ENCODE measurements around the gene NMNAT3. TPM values are rescaled to one million over a fixed set of nuclear protein-coding genes. Genes with fewer than 3 reads are reported as not detected.

NMNAT3 gene
- total and polyA plus RNA-seq, 2 experiments from 2014 or later, result 8.3 to 9.2 TPM

DNA sequence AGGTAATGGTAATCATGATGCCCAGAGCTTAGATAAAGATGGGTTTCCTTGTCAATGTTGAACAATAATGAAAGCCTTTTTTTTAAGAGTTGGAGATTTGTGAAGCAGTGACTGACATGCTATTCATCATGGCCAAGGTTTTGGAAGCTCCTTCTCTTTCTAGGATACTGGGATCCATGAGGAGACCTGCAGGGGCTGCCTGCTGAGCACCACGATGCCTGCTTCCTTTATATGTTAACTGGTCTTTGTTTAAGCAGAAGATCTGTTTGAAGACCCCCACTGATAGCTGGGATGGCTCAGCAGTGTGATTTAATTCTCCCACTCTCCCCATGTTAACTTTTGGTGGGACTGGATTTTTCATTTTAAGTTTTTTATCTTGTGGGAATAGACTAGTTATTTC is 154.1 kb downstream of the NMNAT3 start:
- peaks cover 35% of the 10 kb centered on the region for H3K4me1 Mint-ChIP-seq
- H3K27me3 ChIP-seq (ENCODE audit: insufficient read depth), result 0 out of 2 replicates have a peak, but pooled peaks cover 4% of the 10 kb centered on the region
- TF ChIP-seq JUNB (IDR thresholded peaks at IDR 0.05; ENCODE audit: unreplicated experiment) (no peak), EZH2 (IDR thresholded peaks at IDR 0.05; ENCODE audit: low read depth, unreplicated experiment) (no peak), POLR2AphosphoS5 (IDR thresholded peaks at IDR 0.05; ENCODE audit: low read depth) (no peak), NANOG (IDR thresholded peaks at IDR 0.05; ENCODE audit: borderline replicate concordance) (no peak), CREB1 (CRISPR knock-in tag; IDR thresholded peaks at IDR 0.05; ENCODE audit: low read depth) (no peak), STAT1 (IDR thresholded peaks at IDR 0.05; ENCODE audit: unreplicated experiment) (no peak)
- TF ChIP-seq, protein P1, sequence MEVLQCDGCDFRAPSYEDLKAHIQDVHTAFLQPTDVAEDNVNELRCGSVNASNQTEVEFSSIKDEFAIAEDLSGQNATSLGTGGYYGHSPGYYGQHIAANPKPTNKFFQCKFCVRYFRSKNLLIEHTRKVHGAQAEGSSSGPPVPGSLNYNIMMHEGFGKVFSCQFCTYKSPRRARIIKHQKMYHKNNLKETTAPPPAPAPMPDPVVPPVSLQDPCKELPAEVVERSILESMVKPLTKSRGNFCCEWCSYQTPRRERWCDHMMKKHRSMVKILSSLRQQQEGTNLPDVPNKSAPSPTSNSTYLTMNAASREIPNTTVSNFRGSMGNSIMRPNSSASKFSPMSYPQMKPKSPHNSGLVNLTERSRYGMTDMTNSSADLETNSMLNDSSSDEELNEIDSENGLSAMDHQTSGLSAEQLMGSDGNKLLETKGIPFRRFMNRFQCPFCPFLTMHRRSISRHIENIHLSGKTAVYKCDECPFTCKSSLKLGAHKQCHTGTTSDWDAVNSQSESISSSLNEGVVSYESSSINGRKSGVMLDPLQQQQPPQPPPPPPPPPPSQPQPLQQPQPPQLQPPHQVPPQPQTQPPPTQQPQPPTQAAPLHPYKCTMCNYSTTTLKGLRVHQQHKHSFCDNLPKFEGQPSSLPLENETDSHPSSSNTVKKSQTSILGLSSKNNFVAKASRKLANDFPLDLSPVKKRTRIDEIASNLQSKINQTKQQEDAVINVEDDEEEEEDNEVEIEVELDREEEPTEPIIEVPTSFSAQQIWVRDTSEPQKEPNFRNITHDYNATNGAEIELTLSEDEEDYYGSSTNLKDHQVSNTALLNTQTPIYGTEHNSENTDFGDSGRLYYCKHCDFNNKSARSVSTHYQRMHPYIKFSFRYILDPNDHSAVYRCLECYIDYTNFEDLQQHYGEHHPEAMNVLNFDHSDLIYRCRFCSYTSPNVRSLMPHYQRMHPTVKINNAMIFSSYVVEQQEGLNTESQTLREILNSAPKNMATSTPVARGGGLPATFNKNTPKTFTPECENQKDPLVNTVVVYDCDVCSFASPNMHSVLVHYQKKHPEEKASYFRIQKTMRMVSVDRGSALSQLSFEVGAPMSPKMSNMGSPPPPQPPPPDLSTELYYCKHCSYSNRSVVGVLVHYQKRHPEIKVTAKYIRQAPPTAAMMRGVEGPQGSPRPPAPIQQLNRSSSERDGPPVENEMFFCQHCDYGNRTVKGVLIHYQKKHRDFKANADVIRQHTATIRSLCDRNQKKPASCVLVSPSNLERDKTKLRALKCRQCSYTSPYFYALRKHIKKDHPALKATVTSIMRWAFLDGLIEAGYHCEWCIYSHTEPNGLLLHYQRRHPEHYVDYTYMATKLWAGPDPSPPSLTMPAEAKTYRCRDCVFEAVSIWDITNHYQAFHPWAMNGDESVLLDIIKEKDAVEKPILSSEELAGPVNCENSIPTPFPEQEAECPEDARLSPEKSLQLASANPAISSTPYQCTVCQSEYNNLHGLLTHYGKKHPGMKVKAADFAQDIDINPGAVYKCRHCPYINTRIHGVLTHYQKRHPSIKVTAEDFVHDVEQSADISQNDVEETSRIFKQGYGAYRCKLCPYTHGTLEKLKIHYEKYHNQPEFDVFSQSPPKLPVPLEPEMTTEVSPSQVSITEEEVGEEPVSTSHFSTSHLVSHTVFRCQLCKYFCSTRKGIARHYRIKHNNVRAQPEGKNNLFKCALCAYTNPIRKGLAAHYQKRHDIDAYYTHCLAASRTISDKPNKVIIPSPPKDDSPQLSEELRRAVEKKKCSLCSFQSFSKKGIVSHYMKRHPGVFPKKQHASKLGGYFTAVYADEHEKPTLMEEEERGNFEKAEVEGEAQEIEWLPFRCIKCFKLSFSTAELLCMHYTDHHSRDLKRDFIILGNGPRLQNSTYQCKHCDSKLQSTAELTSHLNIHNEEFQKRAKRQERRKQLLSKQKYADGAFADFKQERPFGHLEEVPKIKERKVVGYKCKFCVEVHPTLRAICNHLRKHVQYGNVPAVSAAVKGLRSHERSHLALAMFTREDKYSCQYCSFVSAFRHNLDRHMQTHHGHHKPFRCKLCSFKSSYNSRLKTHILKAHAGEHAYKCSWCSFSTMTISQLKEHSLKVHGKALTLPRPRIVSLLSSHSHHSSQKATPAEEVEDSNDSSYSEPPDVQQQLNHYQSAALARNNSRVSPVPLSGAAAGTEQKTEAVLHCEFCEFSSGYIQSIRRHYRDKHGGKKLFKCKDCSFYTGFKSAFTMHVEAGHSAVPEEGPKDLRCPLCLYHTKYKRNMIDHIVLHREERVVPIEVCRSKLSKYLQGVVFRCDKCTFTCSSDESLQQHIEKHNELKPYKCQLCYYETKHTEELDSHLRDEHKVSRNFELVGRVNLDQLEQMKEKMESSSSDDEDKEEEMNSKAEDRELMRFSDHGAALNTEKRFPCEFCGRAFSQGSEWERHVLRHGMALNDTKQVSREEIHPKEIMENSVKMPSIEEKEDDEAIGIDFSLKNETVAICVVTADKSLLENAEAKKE (CRISPR knock-in tag; IDR thresholded peaks at IDR 0.05), result peak; percentile 92
- 0 out of 2 replicates have a peak, but pooled peaks cover 3% of the 10 kb centered on the region for H3K9me2 ChIP-seq (ENCODE audit: insufficient read depth)
- peak; percentile 62 for ATAC-seq
- peaks cover 8% of the 10 kb centered on the region; the same call in 2 of the 3 replicates for H3K36me3 Mint-ChIP-seq (ENCODE audit: low read depth)
- H3K9me3 Mint-ChIP-seq, result no peaks in the 10 kb centered on the region
- no peaks in the 10 kb centered on the region for H3F3A ChIP-seq (replicated peaks; ENCODE audit: low read depth)
- peak overlapping the region; percentile 9; the same call in 1 of the 2 replicates for H3K4me3 ChIP-seq
- H3K79me2 ChIP-seq (replicated peaks; ENCODE audit: insufficient read depth), result no peaks in the 10 kb centered on the region
- no peaks in the 10 kb centered on the region for H3K36me3 ChIP-seq (ENCODE audit: insufficient read depth)
- no peak overlapping the region for H2AFZ ChIP-seq
- peaks cover 19% of the 10 kb centered on the region for H3K27me3 Mint-ChIP-seq (ENCODE audit: insufficient read depth, low read depth, poor library complexity)
- H3K4me2 ChIP-seq, result peak overlapping the region; percentile 74
- H4K20me1 ChIP-seq (replicated peaks; ENCODE audit: insufficient read depth), result no peaks in the 10 kb centered on the region
- DNase-seq (ENCODE audit: low spot score), result no peak
- no peak overlapping the region for H3K27ac Mint-ChIP-seq
- H3K4me1 ChIP-seq (ENCODE audit: insufficient read depth), result peaks cover 23% of the 10 kb centered on the region
- H3K4me3 Mint-ChIP-seq, result peak overlapping the region; percentile 12; the same call in 1 of the 3 replicates
- no peak overlapping the region for H3K27ac ChIP-seq (ENCODE audit: low read depth)

Data from GM23338 (cell line).